ENCODE results near the gene TREM2. TPM values are rescaled to one million over a fixed set of nuclear protein-coding genes. Genes with fewer than 3 reads are reported as not detected.
"Not testable (repeated sequence)": the region's sequence is repeated elsewhere in the genome, so short reads cannot be mapped to it uniquely, and the experiment has no call there.

Gene TREM2
- total RNA-seq, 1 donor, result not detected

DNA sequence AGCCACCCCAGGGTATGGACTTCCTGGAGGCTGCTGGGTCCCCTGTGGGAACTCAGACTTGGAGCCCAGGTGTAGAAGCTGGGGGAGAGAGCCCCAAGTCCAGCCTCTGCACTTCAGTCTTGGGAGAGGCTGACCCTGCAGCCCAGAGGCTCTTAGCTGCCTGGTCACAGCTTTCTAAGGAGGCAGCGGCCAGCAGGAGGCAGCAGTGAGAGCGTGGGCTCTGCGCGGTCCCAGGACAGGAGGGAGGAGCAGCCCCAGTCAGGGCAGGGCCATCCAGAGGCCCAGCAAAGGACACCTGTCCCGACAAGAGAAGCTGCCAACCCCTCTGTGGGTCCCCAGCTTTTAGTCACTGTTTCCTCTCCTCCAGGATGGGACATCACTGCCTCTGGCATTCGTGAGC, 28.7 kb upstream of the TREM2 start:
- H3K4me3 ChIP-seq (ENCODE audit: low read depth, low read length), result no peak overlapping the region
- DNase-seq (ENCODE audit: low read depth), result peak; percentile 6
- TF ChIP-seq, protein P1, sequence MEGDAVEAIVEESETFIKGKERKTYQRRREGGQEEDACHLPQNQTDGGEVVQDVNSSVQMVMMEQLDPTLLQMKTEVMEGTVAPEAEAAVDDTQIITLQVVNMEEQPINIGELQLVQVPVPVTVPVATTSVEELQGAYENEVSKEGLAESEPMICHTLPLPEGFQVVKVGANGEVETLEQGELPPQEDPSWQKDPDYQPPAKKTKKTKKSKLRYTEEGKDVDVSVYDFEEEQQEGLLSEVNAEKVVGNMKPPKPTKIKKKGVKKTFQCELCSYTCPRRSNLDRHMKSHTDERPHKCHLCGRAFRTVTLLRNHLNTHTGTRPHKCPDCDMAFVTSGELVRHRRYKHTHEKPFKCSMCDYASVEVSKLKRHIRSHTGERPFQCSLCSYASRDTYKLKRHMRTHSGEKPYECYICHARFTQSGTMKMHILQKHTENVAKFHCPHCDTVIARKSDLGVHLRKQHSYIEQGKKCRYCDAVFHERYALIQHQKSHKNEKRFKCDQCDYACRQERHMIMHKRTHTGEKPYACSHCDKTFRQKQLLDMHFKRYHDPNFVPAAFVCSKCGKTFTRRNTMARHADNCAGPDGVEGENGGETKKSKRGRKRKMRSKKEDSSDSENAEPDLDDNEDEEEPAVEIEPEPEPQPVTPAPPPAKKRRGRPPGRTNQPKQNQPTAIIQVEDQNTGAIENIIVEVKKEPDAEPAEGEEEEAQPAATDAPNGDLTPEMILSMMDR (IDR thresholded peaks at IDR 0.05; ENCODE audit: insufficient read depth, low read depth, low read length), result peak; percentile 45

DNA sequence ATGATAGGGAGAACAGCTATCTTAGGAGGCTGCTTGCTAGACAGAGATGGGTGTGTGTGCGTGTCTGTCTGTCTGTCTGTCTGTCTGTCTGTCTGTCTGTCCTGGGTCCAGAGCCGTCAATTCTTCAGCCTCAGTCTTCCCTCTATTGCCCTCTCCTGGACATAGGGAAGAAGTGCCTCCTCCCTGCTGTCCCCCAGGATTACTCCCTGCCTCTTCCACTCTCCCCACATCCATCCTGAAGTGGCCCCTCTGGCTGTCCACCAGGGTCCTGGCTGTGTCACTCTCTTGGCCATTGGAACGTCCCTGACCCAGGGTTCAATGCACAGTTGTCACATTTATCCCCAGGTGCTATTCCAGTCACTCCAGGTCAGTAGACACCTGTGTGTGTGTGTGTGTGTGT, 27.9 kb upstream of the TREM2 start:
- no peak for DNase-seq (ENCODE audit: low read depth)
- no peak overlapping the region for H3K4me3 ChIP-seq (ENCODE audit: low read depth, low read length)
- TF ChIP-seq, protein P1 (IDR thresholded peaks at IDR 0.05; ENCODE audit: insufficient read depth, low read depth, low read length), result no peak

DNA sequence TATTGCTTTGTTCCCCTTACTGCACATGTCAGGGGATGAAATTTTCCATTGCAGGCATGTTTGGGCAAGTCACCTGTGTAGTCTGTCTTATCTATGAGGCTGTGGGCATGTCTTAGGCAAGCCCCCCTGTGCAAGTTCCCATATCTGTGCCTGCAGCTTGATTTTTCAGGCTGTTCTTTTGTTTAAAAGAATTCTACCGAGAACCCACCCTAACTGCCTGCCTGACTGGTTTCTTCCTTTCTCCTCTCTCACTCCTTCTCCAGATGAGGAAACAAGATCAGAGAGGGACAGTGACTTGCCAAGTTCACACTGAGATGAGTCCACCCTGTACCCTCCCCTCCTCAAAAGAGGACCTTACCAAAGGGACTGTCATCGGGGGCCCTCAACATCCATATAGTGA, 27.1 kb upstream of the TREM2 start:
- TF ChIP-seq, protein P1 (IDR thresholded peaks at IDR 0.05; ENCODE audit: insufficient read depth, low read depth, low read length), result no peak
- no peak for DNase-seq (ENCODE audit: low read depth)
- no peak overlapping the region for H3K4me3 ChIP-seq (ENCODE audit: low read depth, low read length)

DNA sequence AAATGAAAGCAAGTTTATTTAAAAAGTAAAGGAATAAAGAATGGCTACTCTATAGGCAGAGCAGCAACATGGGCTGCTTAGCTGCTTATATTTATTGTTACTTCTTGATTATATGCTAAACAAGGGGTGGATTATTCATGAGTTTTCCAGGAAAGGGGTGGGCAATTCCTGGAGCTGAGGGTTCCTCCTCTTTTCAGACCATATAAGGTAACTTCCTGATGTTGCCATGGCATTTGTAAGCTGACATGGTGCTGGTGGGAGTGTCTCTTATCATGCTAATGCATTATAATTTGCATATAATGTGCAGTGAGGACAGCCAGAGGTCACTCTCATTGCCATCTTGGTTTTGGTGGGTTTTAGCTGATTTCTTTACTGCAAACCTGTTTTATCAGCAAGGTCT, 26.1 kb upstream of the TREM2 start:
- not testable (repeated sequence) for H3K4me3 ChIP-seq (ENCODE audit: low read depth, low read length); DNase-seq (ENCODE audit: low read depth)

DNA sequence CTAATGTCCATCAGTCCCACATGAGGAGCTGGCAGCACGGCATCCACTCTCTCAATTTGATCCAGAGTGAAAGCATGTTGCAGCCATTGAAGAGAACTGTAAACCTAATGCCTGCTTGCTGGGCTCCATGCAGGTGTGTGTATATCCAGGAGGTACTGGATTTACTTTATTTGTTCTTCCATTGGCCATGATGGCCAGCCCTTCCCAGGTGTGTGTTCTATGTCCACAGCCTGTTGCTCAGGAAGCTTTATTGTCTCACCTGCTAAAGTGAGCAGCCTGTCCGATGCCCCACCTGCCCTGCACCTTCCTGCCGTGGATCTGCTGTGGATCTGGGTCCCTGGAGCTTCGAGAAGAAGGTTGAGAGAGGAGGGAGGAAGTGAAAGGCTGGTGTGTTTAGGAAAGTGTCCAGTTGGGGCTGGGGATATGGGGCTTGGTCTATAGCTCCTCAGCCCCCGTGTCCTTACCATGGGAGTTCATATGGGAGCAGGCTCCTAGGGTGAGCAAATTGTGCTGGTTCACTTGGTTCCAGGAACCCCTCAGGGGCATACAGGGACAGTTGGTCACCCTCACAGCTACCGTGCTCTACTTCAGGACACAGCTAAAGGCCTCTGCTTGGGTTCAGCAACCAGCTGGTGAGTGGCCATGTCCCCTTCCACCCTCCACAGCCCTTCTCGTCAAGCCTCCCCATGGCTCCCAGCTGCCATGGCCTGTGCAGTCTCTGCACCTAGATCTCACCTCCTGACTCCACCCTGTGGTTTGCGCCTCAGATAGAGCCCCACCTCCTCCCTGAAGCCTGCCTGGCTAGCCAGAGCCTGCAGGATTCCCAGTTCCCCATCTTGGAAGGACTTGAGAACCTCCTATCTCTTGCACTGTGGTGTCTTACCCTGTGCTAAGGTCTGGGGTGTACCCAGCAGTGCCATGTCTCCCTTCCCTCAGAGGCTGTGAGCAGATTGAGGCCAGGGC, 25.3 kb upstream of the TREM2 start:
- DNase-seq (ENCODE audit: low read depth), result no peak
- no peak overlapping the region for H3K4me3 ChIP-seq (ENCODE audit: low read depth, low read length)
- TF ChIP-seq, protein P1 (IDR thresholded peaks at IDR 0.05; ENCODE audit: insufficient read depth, low read depth, low read length), result no peak

DNA sequence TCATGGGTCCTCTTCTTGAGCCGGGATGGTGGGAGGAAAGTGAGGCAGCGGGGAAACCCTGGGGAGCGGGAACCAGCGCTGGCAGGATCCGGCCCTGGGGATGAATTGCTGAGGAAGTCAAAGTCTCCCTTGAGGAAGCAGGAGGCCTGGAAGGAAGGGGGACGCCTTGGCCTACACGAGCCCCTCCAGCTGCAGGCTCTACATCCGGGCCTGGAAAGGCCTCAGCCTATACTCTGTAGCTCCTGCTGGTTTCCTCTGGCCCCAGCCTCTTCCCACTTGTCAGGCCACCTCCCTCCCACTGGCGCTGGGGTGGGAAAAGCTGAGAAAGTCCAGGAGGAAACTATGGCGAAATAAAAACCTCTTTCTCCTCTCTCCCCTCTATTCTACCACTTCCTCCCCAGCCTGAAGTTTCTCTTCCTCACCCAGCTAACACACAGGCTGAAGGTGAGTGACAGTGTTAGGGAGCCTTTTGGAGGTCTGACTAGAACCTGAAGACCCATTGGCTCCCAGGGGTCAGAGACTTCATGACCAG, 23.2 kb upstream of the TREM2 start:
- TF ChIP-seq, protein P1 (IDR thresholded peaks at IDR 0.05; ENCODE audit: insufficient read depth, low read depth, low read length), result no peak
- DNase-seq (ENCODE audit: low read depth), result no peak
- H3K4me3 ChIP-seq (ENCODE audit: low read depth, low read length), result no peak overlapping the region

DNA sequence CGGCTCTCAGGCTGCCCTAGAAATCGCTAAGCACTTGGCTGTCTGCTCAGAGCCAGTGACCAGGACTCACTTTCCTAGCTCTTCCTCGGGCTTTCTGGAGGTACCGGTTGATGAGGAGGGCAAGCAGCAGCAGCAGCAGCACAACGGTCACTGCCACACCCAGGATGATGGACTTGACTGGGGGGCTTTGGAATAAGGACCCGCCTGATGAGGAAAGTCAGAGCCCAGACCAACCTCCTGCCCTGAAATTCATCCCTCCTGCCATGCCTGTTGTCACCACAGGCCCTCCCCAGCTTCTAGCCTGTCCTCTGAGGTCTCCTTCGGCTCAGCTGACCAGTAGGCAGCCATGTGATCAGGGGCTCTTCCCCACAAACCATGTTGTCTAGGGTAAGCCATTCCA, 21.8 kb upstream of the TREM2 start:
- TF ChIP-seq, protein P1 (IDR thresholded peaks at IDR 0.05; ENCODE audit: insufficient read depth, low read depth, low read length), result no peak
- no peak for DNase-seq (ENCODE audit: low read depth)
- no peak overlapping the region for H3K4me3 ChIP-seq (ENCODE audit: low read depth, low read length)

All from fibroblast of villous mesenchyme (primary cell).